GM12864 (cell line): ENCODE measurements around the gene LMO3.

Experiments
- DNase-seq: peaks from one replicate; pipeline ENCODE4 v3.0.0-alpha.2; 2011; ENCODE audit warnings: low read depth
- H3K4me3 ChIP-seq: 2 replicates; pipeline ENCODE4 v1.5.1; 2011; ENCODE audit warnings: mild to moderate bottlenecking, low read depth, low read length, control low read depth
- CTCF ChIP-seq: IDR thresholded peaks from 2 replicates; pipeline ENCODE4 v1.5.1; 2011; ENCODE audit warnings: low read depth, mild to moderate bottlenecking, moderate library complexity, low read length, control low read depth, inconsistent platforms; ENCODE audit errors: missing control alignments

The LMO3 gene

GRCh38 chr12:16513231-16513630 is 92.7 kb downstream of the LMO3 start:
- no peak for TF ChIP-seq CTCF
- no peak for DNase-seq
- no peak overlapping the region for H3K4me3 ChIP-seq

DNA sequence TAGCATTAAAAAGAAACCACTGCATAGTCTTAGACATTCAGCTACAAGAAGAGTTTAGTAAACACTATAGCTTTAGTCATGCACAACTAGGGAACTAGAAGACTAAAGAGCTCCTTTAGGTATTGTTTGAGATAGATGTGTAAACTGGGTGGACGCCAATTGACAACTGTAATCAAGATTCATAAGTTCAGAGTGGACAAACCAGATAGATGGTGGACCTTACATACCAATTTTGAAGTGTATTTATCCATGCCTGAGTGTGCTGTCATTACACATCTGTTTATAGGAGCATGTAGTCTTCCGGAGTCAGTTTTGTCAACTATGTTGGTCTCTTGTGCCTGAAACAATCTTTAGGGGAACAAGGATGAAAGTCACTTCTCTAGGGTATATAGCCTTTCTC is 96.6 kb downstream of the LMO3 start:
- no peak for DNase-seq
- TF ChIP-seq CTCF = no peak
- no peak overlapping the region for H3K4me3 ChIP-seq

DNA sequence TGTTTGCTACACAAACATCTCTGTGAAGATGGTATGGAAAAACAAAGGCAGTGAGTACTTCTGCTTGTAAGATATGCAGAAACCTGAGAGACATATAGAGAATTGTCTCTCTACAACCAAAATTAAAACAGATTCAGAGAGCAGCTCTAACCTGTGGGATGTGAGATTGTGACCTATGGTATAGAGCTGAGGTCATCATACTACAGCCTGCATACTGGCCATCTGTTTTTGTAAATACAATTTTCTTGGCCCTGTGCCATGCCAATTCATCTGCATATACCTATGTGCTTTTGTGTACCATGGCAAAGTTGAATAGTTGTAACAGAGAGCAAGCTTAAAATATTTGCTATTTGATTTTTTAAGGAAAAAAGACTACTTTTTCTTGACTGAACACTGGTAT is 99.6 kb downstream of the LMO3 start:
- H3K4me3 ChIP-seq = no peak overlapping the region
- DNase-seq = no peak
- TF ChIP-seq CTCF = no peak

- DNase-seq = no peak
- TF ChIP-seq CTCF = no peak
- H3K4me3 ChIP-seq = no peak overlapping the region
Measured at GRCh38 chr12:16504200-16504599, 101.8 kb downstream of the LMO3 start.

GRCh38 chr12:16499611-16500010 is 106.4 kb downstream of the LMO3 start:
- TF ChIP-seq CTCF = no peak
- H3K4me3 ChIP-seq = no peak overlapping the region
- no peak for DNase-seq
